ENCODE data around the gene MRPL17.

DNA sequence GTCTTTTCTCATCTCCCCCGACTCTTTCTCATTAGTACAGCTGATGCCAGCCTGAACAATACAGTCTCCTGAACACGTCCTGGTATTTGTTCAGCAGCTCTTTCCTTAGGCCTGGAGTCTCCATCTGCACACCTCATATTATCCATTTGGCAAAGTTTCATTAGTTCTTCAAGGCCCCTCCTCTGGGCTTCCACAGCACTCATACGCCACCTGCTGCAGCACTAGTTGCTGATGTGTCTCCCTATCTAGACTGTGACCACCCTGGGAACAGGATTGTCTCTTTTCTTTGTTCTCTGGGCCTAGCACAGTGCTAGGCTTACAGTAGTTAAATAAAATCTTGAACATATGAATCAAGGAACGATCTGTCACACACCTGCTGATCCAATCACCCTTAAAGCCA lies 44.7 kb downstream of the MRPL17 start:
- TF ChIP-seq, protein P1, sequence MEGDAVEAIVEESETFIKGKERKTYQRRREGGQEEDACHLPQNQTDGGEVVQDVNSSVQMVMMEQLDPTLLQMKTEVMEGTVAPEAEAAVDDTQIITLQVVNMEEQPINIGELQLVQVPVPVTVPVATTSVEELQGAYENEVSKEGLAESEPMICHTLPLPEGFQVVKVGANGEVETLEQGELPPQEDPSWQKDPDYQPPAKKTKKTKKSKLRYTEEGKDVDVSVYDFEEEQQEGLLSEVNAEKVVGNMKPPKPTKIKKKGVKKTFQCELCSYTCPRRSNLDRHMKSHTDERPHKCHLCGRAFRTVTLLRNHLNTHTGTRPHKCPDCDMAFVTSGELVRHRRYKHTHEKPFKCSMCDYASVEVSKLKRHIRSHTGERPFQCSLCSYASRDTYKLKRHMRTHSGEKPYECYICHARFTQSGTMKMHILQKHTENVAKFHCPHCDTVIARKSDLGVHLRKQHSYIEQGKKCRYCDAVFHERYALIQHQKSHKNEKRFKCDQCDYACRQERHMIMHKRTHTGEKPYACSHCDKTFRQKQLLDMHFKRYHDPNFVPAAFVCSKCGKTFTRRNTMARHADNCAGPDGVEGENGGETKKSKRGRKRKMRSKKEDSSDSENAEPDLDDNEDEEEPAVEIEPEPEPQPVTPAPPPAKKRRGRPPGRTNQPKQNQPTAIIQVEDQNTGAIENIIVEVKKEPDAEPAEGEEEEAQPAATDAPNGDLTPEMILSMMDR (IDR thresholded peaks at IDR 0.05), result no peak
- TF ChIP-seq POLR2A (IDR thresholded peaks at IDR 0.05), result no peak

Measured in testis (tissue), 2 donors.